ENCODE results near the gene RNH1.
A peak's percentile ranks its signal among the peaks of the same experiment; 100 is the strongest.
"Not testable (repeated sequence)": the region's sequence is repeated elsewhere in the genome, so short reads cannot be mapped to it uniquely, and the experiment has no call there.

Gene RNH1

GRCh38 chr11:472816-473215, 34.2 kb downstream of the RNH1 start:
- no peak overlapping the region for H3K4me3 ChIP-seq (ENCODE audit: low read length)
- TF ChIP-seq CTCF (conservative IDR thresholded peaks at IDR 0.05; ENCODE audit: low read depth, low read length), result no peak

GRCh38 chr11:472272-472671, 34.8 kb downstream of the RNH1 start:
- DNase-seq (ENCODE audit: low read depth), result no peak
- no peak for TF ChIP-seq CTCF (conservative IDR thresholded peaks at IDR 0.05; ENCODE audit: low read depth, low read length)
- H3K4me3 ChIP-seq (ENCODE audit: low read length), result no peak overlapping the region

More at GRCh38 chr11:472816-473215, 34.2 kb downstream of the RNH1 start:
- no peak for DNase-seq (ENCODE audit: low read depth)

GRCh38 chr11:471468-472145, 35.4 kb downstream of the RNH1 start:
- H3K4me3 ChIP-seq (ENCODE audit: low read length), result no peak overlapping the region
- DNase-seq (ENCODE audit: low read depth), result no peak
- TF ChIP-seq CTCF (conservative IDR thresholded peaks at IDR 0.05; ENCODE audit: low read depth, low read length), result no peak

GRCh38 chr11:469684-470560, 37.1 kb downstream of the RNH1 start:
- H3K4me3 ChIP-seq (ENCODE audit: low read length), result peak overlapping the region; percentile 31
- peak; percentile 63 for DNase-seq (ENCODE audit: low read depth)
- TF ChIP-seq CTCF (conservative IDR thresholded peaks at IDR 0.05; ENCODE audit: low read depth, low read length), result peak; percentile 31

- H3K4me3 ChIP-seq (ENCODE audit: low read length), result peak overlapping the region; percentile 31
- not testable (repeated sequence) for DNase-seq (ENCODE audit: low read depth)
Measured at GRCh38 chr11:469026-469683, 37.9 kb downstream of the RNH1 start.

- no peak for TF ChIP-seq CTCF (conservative IDR thresholded peaks at IDR 0.05; ENCODE audit: low read depth, low read length)
- DNase-seq (ENCODE audit: low read depth), result no peak
- H3K4me3 ChIP-seq (ENCODE audit: low read length), result no peak overlapping the region
Measured at GRCh38 chr11:468493-468892, 38.5 kb downstream of the RNH1 start.

GRCh38 chr11:468036-468435, 39.0 kb downstream of the RNH1 start:
- no peak overlapping the region for H3K4me3 ChIP-seq (ENCODE audit: low read length)
- TF ChIP-seq CTCF (conservative IDR thresholded peaks at IDR 0.05; ENCODE audit: low read depth, low read length), result no peak
- DNase-seq (ENCODE audit: low read depth), result no peak

Measured in retinal pigment epithelial cell (primary cell).